HepG2 (cell line): ENCODE results near the gene ASAP2. TPM values are rescaled to one million over a fixed set of nuclear protein-coding genes. Genes with fewer than 3 reads are reported as not detected.

Experiments
- AHR ChIP-seq: IDR thresholded peaks from 2 replicates; pipeline ENCODE4 v1.6.1; 2018; ENCODE audit warnings: missing genetic modification reagents, missing compliant biosample characterization
- AKAP8 ChIP-seq: sonication (generic); formaldehyde crosslinking; IDR thresholded peaks from 2 replicates; pipeline ENCODE4 v1.5.1; 2020; ENCODE audit warnings: mild to moderate bottlenecking, missing genetic modification reagents
- ARID5B ChIP-seq: IDR thresholded peaks from 2 replicates; pipeline ENCODE4 v1.4.0; 2020; ENCODE audit warnings: mild to moderate bottlenecking, missing genetic modification reagents
- ATF1 ChIP-seq: IDR thresholded peaks from 2 replicates; pipeline ENCODE4 v1.6.1; 2016; ENCODE audit warnings: mild to moderate bottlenecking, control low read depth
- ATF7-NPFF ChIP-seq: sonication (generic); formaldehyde crosslinking; IDR thresholded peaks from 2 replicates; pipeline ENCODE4 v1.8.1; 2023; ENCODE audit warnings: mild to moderate bottlenecking, low read depth, missing genetic modification reagents, moderate library complexity
- EEA1 ChIP-seq: sonication (generic); formaldehyde crosslinking; IDR thresholded peaks from 2 replicates; pipeline ENCODE4 v1.5.1; 2020; ENCODE audit warnings: mild to moderate bottlenecking, missing genetic modification reagents, borderline replicate concordance
- GRHL1 ChIP-seq: sonication (generic); formaldehyde crosslinking; conservative IDR thresholded peaks from 2 replicates; pipeline ENCODE4 v1.8.0; 2022; ENCODE audit warnings: missing genetic modification reagents
- IKZF4 ChIP-seq: sonication (generic); formaldehyde crosslinking; IDR thresholded peaks from 2 replicates; pipeline ENCODE4 v1.5.1; 2020; ENCODE audit warnings: borderline replicate concordance, mild to moderate bottlenecking, low read depth, missing genetic modification reagents; ENCODE audit errors: not compliant biosample characterization
- KLF9 ChIP-seq: IDR thresholded peaks from 2 replicates; pipeline ENCODE4 v1.6.1; 2016; ENCODE audit warnings: low read depth
- RFX1 ChIP-seq: fragments of 450-650 bp; IDR thresholded peaks from 2 replicates; pipeline ENCODE4 v1.6.1; 2017
- RFXANK ChIP-seq: IDR thresholded peaks from 2 replicates; pipeline ENCODE4 v1.6.1; 2016
- SALL1 ChIP-seq: sonication (generic); formaldehyde crosslinking; IDR thresholded peaks from 2 replicates; pipeline ENCODE4 v1.8.0; 2022; ENCODE audit warnings: mild to moderate bottlenecking, missing genetic modification reagents
- SMC3 ChIP-seq: IDR thresholded peaks from 2 replicates; pipeline ENCODE4 v1.6.1; 2011; ENCODE audit warnings: low read length, improper control_type of control experiment
- SRSF1 ChIP-seq: fragments of 200-400 bp; formaldehyde crosslinking; optimal IDR thresholded peaks from 2 replicates; pipeline ENCODE3; 2017; ENCODE audit warnings: mild to moderate bottlenecking, low read depth, low read length, moderate library complexity
- TFE3 ChIP-seq: IDR thresholded peaks from 2 replicates; pipeline ENCODE4 v1.6.1; 2016
- TRIM22 ChIP-seq: fragments of 450-650 bp; IDR thresholded peaks from 2 replicates; pipeline ENCODE4 v1.6.1; 2017
- ZBTB7A ChIP-seq: sonication (generic); formaldehyde crosslinking; IDR thresholded peaks from 2 replicates; pipeline ENCODE4 v1.8.0; 2022; ENCODE audit warnings: mild to moderate bottlenecking, missing genetic modification reagents
- ZKSCAN1 ChIP-seq: fragments of 150-350 bp; IDR thresholded peaks from 2 replicates; pipeline ENCODE4 v1.6.1; 2014; ENCODE audit warnings: low read length
- ZNF337 ChIP-seq: sonication (generic); formaldehyde crosslinking; IDR thresholded peaks from 2 replicates; pipeline ENCODE4 v1.5.1; 2020; ENCODE audit warnings: missing genetic modification reagents, low read depth, mild to moderate bottlenecking, borderline replicate concordance
- ZNF713 ChIP-seq: sonication (generic); formaldehyde crosslinking; IDR thresholded peaks from 2 replicates; pipeline ENCODE4 v1.4.0; 2020; ENCODE audit warnings: mild to moderate bottlenecking, missing genetic modification reagents
- ZNF75D ChIP-seq: sonication (generic); formaldehyde crosslinking; IDR thresholded peaks from 2 replicates; pipeline ENCODE4 v1.8.1; 2023; ENCODE audit warnings: missing genetic modification reagents, mild to moderate bottlenecking, borderline replicate concordance
- polyA plus RNA-seq, 8 experiments: library from polyadenylated mRNA; depleted of rRNA in 3 of 8; stranded (reverse) in 7 of 8; unstranded in 1 of 8; fragments of >200 nt; fragmentation: Illumina TruSeq in 4 of 8; extraction: Trizol in 4 of 8; gene quantifications; 2 replicates each; pipeline versions ENCODE4 v1.2.1 to v1.2.3, GENCODE V29; 2011 to 2016; ENCODE audit warnings: low read depth in 4 of 8, missing spikeins in 1 of 8, mixed read lengths in 1 of 8; ENCODE audit not compliant: insufficient read depth in 1 of 8
- total RNA-seq, 5 experiments: library from RNA; depleted of rRNA; stranded (reverse); fragments of >200 nt; fragmentation: Illumina TruSeq; extraction: Trizol; gene quantifications; 2 replicates each; pipeline ENCODE4 v1.2.3, GENCODE V29; 2016; ENCODE audit warnings: low read depth in 1 of 5

Gene ASAP2
- total and polyA plus RNA-seq, 2 of the 13 experiments (the other 11 are each of a cell fraction or from before 2014, with no cell fraction given), result 7.3 to 22.3 TPM

GRCh38 chr2:9422321-9423099, 215.9 kb downstream of the ASAP2 start (continued):
- TF ChIP-seq ZBTB7A (CRISPR knock-in tag), result no peak; the same call in 1 of the 2 replicates
- no peak; the same call in 1 of the 2 replicates for TF ChIP-seq EEA1 (CRISPR knock-in tag)
- no peak for TF ChIP-seq KLF9 (CRISPR knock-in tag)
- no peak for TF ChIP-seq SMC3
- TF ChIP-seq ATF1, result no peak
- no peak; the same call in none of the 2 replicates for TF ChIP-seq ATF7-NPFF (CRISPR knock-in tag)
- peak; percentile 83; the same call in 1 of the 2 replicates for TF ChIP-seq AHR (CRISPR knock-in tag)
- TF ChIP-seq GRHL1 (CRISPR knock-in tag), result no peak
- 0 out of 2 replicates have a peak, but pooled peaks have one; percentile 9 for TF ChIP-seq ZNF713 (CRISPR knock-in tag)
- TF ChIP-seq RFX1, result no peak
- peak; percentile 67 for TF ChIP-seq SALL1 (CRISPR knock-in tag)
- TF ChIP-seq TFE3 (CRISPR knock-in tag), result no peak
- TF ChIP-seq TRIM22, result no peak
- no peak for TF ChIP-seq ZNF337 (CRISPR knock-in tag)
- TF ChIP-seq SRSF1, result no peak
- no peak; the same call in 1 of the 2 replicates for TF ChIP-seq ARID5B (CRISPR knock-in tag)
- TF ChIP-seq RFXANK, result no peak
- no peak for TF ChIP-seq IKZF4
- no peak for TF ChIP-seq ZKSCAN1
- no peak for TF ChIP-seq ZNF75D
- TF ChIP-seq AKAP8 (CRISPR knock-in tag), result peak; percentile 18; the same call in 1 of the 2 replicates
